ENCODE measurements around the gene MTERF1.

Gene MTERF1

DNA sequence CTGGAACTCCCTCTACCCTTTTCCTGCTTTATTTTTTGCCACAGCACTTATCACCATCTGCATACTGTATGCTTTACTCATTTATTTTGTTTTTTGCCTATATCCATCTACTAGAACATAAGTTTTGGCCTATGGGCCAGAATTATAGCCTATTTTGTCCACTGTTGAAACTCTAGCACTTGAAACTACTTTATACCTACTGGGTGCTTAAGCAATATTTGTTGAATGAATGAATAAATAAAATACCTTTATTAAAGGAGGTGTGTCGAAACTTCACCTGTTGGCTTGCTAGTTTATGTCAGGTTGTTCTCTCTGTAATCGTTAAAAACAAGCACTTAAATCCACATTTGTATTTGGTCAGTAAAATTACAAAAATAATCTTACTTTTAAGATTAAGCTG lies 53.3 kb downstream of the MTERF1 start:
- no peak for DNase-seq

DNA sequence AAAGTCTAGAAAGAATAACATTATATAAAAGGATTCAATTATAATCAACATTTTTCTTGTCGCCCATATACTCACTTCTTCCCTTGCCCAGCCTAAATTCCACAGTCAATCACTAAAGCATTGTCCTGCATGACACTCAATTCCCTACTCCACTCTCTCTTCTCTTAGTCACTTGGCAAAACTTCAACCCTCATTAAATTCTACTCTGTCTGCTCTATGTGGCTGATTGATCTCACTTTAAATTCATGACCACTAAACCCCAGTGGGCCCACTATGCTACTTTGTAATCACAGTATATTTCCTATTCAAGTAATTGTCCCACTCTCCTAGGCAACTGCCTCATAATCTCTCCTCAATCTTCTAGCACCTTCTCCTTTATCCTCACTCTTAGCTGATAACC lies 54.1 kb downstream of the MTERF1 start:
- no peak for DNase-seq

DNA sequence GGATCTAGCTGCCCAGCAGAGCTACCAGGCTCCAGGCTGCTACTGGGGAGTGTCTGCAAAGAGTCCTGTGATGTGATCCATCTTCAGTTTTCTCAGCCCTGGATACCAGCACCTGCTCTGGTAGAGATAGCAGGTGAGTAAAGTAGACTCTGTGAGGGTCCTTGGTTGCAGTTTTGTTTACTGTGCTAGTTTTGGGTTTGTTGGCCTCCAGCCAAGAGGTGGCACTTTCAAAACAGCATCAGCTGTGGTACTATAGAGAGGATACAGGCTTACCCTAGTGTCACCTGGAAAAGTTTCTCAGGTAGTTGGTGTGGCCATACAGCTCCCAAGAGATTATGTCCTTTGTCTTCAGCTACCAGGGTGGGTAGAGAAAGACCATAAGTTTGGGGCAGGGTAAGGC lies 56.3 kb downstream of the MTERF1 start:
- DNase-seq = no peak
